KMS-11 (cell line): ENCODE measurements around the gene ANKRD10.

Experiments
- H2AFZ ChIP-seq: fragments of 200-600 bp; sonication (generic); 2 replicates; pipeline ENCODE4 v1.6.1; 2016; ENCODE audit warnings: antibody characterized with exemption, mixed run types, low read depth
- H3K27ac ChIP-seq: fragments of 200-600 bp; sonication (generic); 2 replicates; pipeline ENCODE4 v1.6.1; 2016; ENCODE audit warnings: mild to moderate bottlenecking, mixed run types
- H3K27me3 ChIP-seq: fragments of 200-600 bp; sonication (generic); 2 replicates; pipeline ENCODE4 v1.6.1; 2017; ENCODE audit warnings: mild to moderate bottlenecking, low read depth, mixed run types, moderate library complexity; ENCODE audit not compliant: insufficient read depth
- H3K36me3 ChIP-seq: fragments of 200-600 bp; sonication (generic); 2 replicates; pipeline ENCODE4 v1.6.1; 2017; ENCODE audit warnings: mild to moderate bottlenecking, mixed run types; ENCODE audit not compliant: insufficient read depth
- H3K4me1 ChIP-seq: fragments of 200-600 bp; sonication (generic); 2 replicates; pipeline ENCODE4 v1.6.1; 2016; ENCODE audit warnings: mild to moderate bottlenecking, low read depth, mixed run types; ENCODE audit not compliant: poor library complexity, severe bottlenecking
- H3K4me2 ChIP-seq: fragments of 200-600 bp; sonication (generic); 2 replicates; pipeline ENCODE4 v1.7.0; 2016; ENCODE audit warnings: mild to moderate bottlenecking, mixed run types
- H3K4me3 ChIP-seq: fragments of 200-600 bp; sonication (generic); IDR thresholded peaks from 2 replicates; pipeline ENCODE4 v1.6.1; 2017; ENCODE audit warnings: low read depth, low read length, mixed read lengths; ENCODE audit not compliant: insufficient read depth
- H3K79me2 ChIP-seq: fragments of 200-600 bp; sonication (generic); 2 replicates; pipeline ENCODE4 v1.6.1; 2016; ENCODE audit warnings: low read depth, mixed run types; ENCODE audit not compliant: insufficient read depth
- H3K9ac ChIP-seq: fragments of 200-600 bp; sonication (generic); 2 replicates; pipeline ENCODE4 v1.6.1; 2016; ENCODE audit warnings: mild to moderate bottlenecking, mixed run types
- H4K20me1 ChIP-seq: fragments of 200-600 bp; sonication (generic); 2 replicates; pipeline ENCODE4 v1.6.1; 2016; ENCODE audit warnings: mild to moderate bottlenecking, mixed run types; ENCODE audit not compliant: insufficient read depth
- CTCF ChIP-seq: fragments of 200-600 bp; sonication (generic); conservative IDR thresholded peaks from 2 replicates; pipeline ENCODE4 v1.6.1; 2017; ENCODE audit warnings: low read depth, mild to moderate bottlenecking, antibody characterized with exemption, low read length, moderate library complexity, mixed read lengths

The ANKRD10 gene

GRCh38 chr13:110845520-110845919 lies 69.3 kb downstream of the ANKRD10 start:
- H3K4me2 ChIP-seq, result no peak overlapping the region
- H3K79me2 ChIP-seq, result no peaks in the 10 kb centered on the region
- H2AFZ ChIP-seq, result no peak overlapping the region
- no peak overlapping the region for H3K27ac ChIP-seq
- no peak overlapping the region for H3K9ac ChIP-seq
- no peaks in the 10 kb centered on the region for H3K4me1 ChIP-seq
- no peaks in the 10 kb centered on the region for H3K27me3 ChIP-seq
- H3K36me3 ChIP-seq, result no peaks in the 10 kb centered on the region
- no peak for TF ChIP-seq CTCF
- no peaks in the 10 kb centered on the region for H4K20me1 ChIP-seq
- H3K4me3 ChIP-seq, result no peak overlapping the region

- H3K79me2 ChIP-seq, result no peaks in the 10 kb centered on the region
- H3K4me2 ChIP-seq, result no peak overlapping the region
Observed at GRCh38 chr13:110841846-110842245, 73.0 kb downstream of the ANKRD10 start.

GRCh38 chr13:110841406-110841805 lies 73.5 kb downstream of the ANKRD10 start:
- H3K36me3 ChIP-seq, result no peaks in the 10 kb centered on the region
- no peaks in the 10 kb centered on the region for H3K4me1 ChIP-seq
- H3K4me3 ChIP-seq, result no peak overlapping the region
- no peak for TF ChIP-seq CTCF
- no peak overlapping the region for H3K4me2 ChIP-seq
- no peaks in the 10 kb centered on the region for H4K20me1 ChIP-seq
- no peaks in the 10 kb centered on the region for H3K79me2 ChIP-seq
- no peaks in the 10 kb centered on the region for H3K27me3 ChIP-seq
- H3K27ac ChIP-seq, result no peak overlapping the region
- no peak overlapping the region for H3K9ac ChIP-seq
- H2AFZ ChIP-seq, result no peak overlapping the region

More at GRCh38 chr13:110841846-110842245, 73.0 kb downstream of the ANKRD10 start:
- Histone ChIP-seq H3K4me3 (no peak overlapping the region), H4K20me1 (no peaks in the 10 kb centered on the region), H3K27ac (no peak overlapping the region), H3K4me1 (no peaks in the 10 kb centered on the region), H3K27me3 (no peaks in the 10 kb centered on the region), H3K36me3 (no peaks in the 10 kb centered on the region), H2AFZ (no peak overlapping the region), H3K9ac (no peak overlapping the region)
- no peak for TF ChIP-seq CTCF

GRCh38 chr13:110838867-110839538 lies 75.9 kb downstream of the ANKRD10 start:
- H4K20me1 ChIP-seq, result no peaks in the 10 kb centered on the region
- no peak overlapping the region for H3K4me3 ChIP-seq
- no peaks in the 10 kb centered on the region for H3K36me3 ChIP-seq
- H3K27me3 ChIP-seq, result no peaks in the 10 kb centered on the region
- no peaks in the 10 kb centered on the region for H3K4me1 ChIP-seq
- H3K79me2 ChIP-seq, result no peaks in the 10 kb centered on the region
- no peak overlapping the region for H2AFZ ChIP-seq
- no peak for TF ChIP-seq CTCF
- no peak overlapping the region for H3K9ac ChIP-seq
- H3K4me2 ChIP-seq, result no peak overlapping the region
- no peak overlapping the region for H3K27ac ChIP-seq
